Hippocampal formation (tissue), 2 donors: ENCODE measurements around the gene XAGE1B.
"Not testable (repeated sequence)": the region's sequence is repeated elsewhere in the genome, so short reads cannot be mapped to it uniquely, and the experiment has no call there.

Experiments used
- DNase-seq, 2 donors: peaks; one replicate each; lab custom pipeline; 2025; lab: John Stamatoyannopoulos, UW

XAGE1B gene, protein sequence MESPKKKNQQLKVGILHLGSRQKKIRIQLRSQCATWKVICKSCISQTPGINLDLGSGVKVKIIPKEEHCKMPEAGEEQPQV

DNA sequence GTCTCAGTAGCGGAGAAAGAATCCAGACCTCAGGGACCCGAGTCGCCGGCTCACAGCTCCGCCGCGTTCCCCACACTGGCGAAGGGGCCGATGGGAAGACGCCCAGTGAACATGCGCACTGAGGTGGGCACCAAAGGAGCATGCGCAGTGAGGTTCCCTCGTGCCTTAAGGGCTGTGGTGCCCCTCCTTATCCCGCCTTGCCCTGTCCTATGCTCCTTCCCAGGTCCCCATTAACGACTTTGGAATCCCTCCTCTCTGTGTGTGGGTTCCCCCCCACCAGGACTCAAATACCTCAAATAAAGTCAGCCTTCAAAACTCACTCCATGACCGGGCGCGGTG is at the start of gene XAGE1B:
TSS of gene XAGE1B (minus strand) at position 77 of the 339 bp plus-strand sequence. CDS start 1,536 bp downstream, outside the sequence.
- not testable (repeated sequence) for DNase-seq

DNA sequence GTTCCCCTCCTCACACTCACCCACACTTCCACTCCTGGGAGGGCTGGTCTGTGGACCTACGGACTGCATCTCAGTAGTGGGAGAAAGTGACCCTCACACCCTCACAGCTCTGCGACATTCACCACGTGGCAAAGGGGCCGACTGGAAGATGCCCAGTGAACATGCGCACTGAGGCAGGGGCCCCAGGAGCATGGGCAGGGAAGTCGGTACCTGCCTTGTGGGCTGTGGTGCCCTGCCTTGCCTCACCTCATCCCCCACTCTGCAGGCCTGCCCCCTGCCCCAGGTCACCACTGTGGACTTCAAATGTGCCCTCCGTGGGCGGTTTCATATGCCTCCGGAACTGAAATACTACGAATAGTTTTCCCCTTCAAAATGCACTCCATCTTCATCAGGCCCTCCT is 46.2 kb upstream of the XAGE1B start:
- DNase-seq = no peak

DNA sequence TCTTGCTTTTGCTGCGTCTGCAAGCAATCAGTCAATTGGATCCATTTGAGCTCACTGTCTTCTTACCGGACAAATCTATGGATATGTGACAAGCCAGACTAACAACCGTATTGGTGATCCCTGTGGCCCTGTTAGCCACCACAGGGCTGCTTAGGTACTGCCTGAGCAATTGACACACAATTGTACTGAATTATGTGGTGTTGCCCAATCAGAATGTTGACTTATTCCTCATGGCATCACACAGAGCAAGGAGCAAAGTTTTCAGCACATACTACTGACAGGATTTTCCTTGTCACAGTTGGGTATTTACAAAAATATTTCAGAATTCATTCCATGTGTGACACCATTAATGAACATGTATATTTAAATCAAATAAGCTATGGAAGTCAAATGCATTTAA is 41.3 kb upstream of the XAGE1B start:
- DNase-seq = no peak

DNA sequence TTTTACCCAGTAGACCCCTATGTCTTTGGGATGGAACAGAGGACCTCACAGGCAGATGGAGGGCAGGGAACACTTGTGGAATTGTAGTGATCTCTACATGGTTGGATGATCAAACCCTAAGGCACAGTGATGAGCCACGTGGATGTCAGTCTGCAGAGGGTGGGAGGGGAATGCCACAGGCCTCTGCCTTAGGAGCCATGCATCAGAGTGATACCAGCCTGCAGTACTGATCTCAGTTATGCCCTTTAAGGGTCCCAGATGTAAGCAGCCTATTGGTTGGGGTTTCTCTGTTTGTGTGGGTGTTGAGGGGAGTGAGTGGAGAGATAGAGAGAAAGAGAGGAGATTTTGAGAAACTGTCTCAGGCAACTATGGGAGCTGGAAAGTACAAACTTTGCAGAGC is 39.9 kb upstream of the XAGE1B start:
- no peak for DNase-seq

DNA sequence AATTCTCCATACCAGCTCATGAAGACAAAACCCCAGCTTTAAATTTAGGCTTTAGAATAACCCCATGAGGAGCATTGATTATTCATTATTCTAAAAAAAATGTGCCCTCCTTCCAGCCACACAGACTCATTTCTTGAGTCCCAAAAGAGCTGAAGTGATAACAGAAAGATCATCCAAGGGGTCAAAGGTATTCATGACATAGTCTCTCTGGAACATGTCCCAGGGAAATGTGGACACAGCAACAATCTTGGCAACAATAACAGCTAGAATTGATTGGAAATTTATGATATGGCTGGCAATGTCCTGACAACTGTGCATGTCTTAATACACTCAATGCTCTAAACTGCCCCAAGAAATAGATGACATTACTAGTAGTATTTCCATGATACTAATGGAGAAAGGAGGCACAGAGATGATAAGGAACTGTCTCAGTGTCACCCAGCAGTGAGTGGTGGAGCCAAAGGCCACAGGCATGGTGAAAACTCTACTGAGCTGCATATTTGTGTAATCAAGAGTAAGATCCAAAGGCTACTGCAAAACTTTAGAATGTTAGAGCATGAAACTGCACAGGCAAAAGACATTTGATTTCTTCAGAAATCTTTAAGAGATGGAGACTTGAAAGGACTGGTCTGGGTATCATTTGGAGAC is 37.3 kb upstream of the XAGE1B start:
- DNase-seq = no peak

DNA sequence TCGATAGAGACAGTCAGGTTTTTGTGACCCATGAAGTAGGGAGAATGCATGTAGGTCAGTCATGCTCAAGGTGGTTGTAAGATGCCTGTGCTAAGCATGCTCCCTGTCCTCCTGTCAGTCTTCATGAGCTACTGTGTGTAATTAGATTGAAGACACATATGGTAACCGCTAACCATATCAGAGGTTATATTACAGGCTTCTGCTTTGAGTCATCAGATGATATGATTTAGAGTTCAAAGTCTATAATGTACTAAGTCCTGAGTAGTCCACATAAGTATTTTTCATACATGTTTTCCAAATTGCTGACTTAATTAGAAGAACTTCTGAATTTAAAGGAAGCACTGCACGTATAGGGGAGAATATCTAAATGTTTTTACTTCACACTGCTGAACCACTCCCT is 31.9 kb upstream of the XAGE1B start:
- DNase-seq = not testable (repeated sequence)

DNA sequence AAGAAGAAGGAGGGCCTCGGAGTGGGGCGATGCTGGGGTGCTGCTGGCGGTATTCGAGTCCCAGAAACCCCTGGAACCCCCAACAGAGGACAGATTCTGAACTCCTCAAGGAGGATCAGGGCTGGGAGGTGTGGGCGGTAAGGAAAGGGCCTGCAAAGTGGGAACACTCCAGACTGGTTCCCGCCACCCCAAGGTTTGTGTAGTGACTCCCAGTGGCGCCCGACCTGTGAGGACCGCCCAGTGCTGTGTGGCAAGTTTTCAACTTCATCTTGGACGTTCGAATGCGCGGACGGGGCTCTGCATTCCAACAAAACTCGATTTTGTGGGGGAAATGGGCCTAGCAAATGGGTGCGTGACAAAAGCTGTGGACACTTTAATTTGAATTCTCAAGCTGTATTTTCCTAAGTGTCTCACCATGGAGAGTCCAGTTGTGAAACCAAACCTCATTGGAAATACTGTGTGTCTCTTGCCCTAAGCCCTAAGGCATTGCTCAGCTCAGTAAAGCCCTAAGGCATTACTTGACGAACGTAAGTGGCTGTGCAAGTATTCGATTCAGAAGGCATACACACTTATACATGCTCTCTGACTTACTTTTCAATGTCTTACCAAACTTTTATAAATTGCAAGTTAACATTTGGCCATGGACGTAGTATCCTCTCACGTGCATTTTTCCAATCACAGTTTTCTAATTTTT is 27.4 kb upstream of the XAGE1B start:
- no peak for DNase-seq

DNA sequence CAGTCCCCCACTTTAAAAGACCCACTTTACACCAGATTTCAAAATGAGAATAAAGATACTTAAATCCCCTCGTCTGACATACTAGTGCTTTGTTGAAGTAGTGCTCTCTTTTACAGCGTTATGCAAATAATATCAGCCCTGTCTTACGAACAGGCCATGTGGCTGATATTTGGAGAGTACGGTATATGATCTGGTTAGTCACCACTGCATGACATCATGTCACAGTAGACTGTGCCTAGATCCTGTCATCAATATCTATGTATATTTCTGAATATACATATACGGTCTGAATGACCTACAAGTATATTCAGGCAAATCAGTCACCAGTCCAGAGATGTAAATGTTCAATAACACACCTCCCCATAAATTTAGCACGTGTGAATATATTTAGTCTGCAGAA is 25.4 kb upstream of the XAGE1B start:
- no peak for DNase-seq

DNA sequence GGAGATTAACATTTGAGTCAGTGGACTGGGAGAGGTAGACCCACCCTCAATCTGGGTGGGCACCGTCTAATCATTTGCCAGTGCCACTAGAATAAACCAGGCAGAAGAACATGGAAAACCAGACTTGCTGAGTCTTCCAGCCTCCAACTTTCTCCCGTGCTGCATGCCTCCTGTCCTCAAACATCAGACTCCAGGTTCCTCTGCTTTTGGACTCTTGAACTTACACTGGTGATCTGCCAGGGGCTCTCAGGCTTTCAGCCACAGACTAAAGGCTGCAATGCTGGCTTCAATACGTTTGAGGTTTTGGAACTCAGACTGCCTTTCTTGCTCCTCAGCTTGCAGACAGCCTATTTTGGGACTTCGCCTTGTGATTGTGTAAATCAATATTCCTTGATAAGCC is 24.2 kb upstream of the XAGE1B start:
- not testable (repeated sequence) for DNase-seq

DNA sequence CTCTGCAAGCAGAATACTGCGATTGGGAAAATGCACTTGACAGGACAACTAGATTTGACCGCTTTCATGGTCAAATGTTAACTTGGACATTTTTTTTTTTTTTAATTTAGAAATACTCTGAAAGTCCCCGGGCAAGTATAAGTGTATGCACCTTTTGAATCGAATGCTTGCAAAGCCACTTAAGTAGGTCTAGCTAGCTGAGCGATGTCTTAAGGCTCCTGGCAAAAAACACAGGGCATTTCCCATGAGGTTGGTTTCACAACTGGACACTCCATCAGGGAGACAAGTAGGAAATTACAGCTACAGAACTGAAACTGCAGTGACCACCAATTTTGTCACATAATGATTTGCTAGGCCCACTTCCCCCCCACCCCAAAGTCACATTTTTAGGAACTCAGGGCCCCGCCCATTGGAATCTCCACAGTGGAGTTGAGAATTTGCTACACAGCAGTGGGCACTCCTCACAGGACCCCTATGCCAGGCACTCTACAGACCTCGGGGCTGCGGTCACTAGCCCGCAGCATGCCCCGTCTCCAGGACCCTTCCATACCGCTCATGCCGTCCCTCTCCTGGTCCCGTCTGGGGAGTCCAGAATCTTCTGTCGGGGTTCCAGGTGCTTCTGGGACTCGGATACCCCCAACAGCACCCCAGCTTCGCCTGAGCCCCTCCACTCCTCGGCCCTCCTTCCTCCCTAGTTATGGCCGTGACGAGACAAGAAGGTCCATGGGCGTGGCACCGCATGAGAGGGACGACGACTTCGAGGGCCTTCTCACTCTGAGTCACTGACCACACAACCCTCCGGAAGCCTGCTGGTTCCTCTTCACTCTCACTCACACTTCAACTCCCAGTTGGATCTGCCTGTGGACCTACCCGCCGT is 515 bp downstream of the XAGE1B start:
- DNase-seq = not testable (repeated sequence)

DNA sequence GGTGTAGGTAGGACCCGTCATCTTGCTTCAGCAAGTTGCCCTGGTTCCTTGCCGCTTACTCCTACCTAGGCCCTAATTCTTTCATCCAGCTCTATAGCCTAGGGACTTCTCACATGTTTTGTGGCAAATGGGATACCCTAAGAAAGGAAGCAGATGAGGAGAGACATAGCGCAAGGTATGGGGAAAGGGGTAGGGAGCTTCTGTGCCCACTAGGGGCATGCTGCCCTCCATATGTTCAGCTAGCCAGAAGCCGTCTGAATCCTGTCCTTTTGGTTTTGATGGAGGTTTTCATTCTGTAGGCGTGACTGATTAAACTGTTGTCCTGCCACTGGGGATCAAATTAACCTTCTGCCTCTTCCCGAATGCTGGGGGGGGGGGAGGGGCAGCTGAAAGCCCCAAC is 5.7 kb downstream of the XAGE1B start:
- DNase-seq = not testable (repeated sequence)

DNA sequence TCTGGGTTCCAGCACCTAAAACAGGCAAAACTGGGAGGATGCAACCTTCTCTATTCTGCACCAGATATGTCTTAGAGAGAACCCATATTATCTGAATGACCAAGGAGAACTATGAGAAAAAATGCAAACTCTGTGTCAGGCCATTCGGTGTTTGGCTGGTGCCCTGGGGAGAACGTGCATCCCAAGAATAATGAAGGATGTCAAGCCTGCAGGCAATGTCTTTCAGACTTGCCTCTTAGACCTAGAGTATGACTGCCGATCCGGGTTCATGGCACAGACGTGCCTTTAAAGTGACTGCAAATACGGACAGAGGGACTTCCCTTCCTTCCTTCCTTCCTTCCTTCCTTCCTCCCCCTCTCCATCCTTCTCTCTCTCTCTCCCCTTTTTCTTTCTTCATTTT is 6.9 kb downstream of the XAGE1B start:
- no peak for DNase-seq

DNA sequence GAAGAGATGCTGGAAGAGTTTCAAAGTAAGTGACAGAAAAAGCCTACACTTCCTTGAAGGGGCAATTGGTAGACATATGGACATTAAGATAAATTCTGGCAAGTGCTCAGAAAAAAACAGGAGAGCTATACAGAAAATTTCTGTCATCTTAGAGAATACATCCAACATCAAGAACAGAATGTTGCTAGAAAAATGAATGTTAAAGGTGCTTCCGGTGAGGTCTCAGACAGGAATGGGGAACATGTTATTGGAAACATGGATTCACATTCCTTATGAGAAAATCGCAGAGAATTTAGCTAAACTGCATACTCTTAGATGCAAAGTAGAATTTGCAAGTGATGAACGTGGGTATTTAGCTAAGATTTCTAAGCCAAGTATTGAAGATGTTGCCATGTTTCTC is 9.5 kb downstream of the XAGE1B start:
- DNase-seq = no peak

DNA sequence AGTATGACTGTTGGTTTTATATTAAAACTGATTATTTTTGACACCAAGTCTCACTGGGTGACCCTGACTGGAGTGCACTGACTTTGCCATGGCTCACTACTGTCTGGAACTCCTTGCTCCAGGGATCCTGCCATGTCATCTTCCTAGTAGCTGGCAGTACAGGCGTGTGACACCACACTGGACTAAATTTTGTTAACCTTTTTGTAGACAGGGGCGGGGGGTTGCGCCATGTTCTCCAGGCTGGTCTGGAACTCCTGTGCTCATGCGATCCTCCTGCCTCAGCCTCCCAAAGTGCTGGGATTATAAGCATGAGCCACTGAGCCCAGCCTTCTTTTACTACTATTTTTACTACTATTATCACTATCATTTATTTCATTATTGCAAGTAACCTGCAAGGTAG is 12.3 kb downstream of the XAGE1B start:
- DNase-seq = no peak

DNA sequence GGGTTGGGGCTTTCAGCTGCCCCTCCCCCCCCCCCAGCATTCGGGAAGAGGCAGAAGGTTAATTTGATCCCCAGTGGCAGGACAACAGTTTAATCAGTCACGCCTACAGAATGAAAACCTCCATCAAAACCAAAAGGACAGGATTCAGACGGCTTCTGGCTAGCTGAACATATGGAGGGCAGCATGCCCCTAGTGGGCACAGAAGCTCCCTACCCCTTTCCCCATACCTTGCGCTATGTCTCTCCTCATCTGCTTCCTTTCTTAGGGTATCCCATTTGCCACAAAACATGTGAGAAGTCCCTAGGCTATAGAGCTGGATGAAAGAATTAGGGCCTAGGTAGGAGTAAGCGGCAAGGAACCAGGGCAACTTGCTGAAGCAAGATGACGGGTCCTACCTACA is 15.5 kb downstream of the XAGE1B start:
- DNase-seq = not testable (repeated sequence)

DNA sequence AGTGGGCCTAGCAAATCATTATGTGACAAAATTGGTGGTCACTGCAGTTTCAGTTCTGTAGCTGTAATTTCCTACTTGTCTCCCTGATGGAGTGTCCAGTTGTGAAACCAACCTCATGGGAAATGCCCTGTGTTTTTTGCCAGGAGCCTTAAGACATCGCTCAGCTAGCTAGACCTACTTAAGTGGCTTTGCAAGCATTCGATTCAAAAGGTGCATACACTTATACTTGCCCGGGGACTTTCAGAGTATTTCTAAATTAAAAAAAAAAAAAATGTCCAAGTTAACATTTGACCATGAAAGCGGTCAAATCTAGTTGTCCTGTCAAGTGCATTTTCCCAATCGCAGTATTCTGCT is 20.5 kb downstream of the XAGE1B start:
- not testable (repeated sequence) for DNase-seq

DNA sequence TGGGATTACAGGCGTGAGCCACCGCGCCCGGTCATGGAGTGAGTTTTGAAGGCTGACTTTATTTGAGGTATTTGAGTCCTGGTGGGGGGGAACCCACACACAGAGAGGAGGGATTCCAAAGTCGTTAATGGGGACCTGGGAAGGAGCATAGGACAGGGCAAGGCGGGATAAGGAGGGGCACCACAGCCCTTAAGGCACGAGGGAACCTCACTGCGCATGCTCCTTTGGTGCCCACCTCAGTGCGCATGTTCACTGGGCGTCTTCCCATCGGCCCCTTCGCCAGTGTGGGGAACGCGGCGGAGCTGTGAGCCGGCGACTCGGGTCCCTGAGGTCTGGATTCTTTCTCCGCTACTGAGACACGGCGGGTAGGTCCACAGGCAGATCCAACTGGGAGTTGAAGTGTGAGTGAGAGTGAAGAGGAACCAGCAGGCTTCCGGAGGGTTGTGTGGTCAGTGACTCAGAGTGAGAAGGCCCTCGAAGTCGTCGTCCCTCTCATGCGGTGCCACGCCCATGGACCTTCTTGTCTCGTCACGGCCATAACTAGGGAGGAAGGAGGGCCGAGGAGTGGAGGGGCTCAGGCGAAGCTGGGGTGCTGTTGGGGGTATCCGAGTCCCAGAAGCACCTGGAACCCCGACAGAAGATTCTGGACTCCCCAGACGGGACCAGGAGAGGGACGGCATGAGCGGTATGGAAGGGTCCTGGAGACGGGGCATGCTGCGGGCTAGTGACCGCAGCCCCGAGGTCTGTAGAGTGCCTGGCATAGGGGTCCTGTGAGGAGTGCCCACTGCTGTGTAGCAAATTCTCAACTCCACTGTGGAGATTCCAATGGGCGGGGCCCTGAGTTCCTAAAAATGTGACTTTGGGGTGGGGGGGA is 21.1 kb downstream of the XAGE1B start, which contains the start of gene XAGE1A:
TSS of gene XAGE1A (plus strand) at position 264 of the 874 bp plus-strand sequence. CDS start 1,554 bp downstream, outside the sequence.
- DNase-seq = not testable (repeated sequence)

DNA sequence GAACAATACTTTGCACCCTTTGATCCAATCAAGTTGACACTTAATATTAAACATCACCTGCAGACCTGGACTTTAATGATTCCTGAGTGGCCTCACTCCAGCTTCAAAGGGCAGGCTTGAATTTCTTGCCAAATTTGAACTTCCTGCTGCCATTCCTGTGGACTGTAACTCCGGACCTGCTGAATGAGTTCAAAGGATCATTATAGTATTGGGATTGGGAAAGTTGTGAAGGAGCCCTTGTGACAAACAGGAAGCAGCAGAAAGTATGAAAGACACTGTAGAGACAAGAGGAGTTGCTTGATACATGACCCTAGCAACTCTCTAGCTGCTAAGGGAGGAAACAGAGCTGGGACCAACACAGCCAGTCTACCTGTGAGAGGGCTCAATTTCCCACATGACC is 45.6 kb downstream of the XAGE1B start:
- not testable (repeated sequence) for DNase-seq
